Neutrophil (primary cell): Measurements from ENCODE around the gene ATP6V1A.
"Not testable (repeated sequence)": the region's sequence is repeated elsewhere in the genome, so short reads cannot be mapped to it uniquely, and the experiment has no call there.

ENCODE experiments used
- H3K27ac ChIP-seq: fragments of 200-600 bp; sonication (generic); 2 replicates; pipeline ENCODE4 v1.5.1; 2016; ENCODE audit warnings: mild to moderate bottlenecking, moderate library complexity
- H3K27me3 ChIP-seq: fragments of 200-600 bp; sonication (generic); 2 replicates; pipeline ENCODE4 v1.6.0; 2016; ENCODE audit warnings: mild to moderate bottlenecking
- H3K36me3 ChIP-seq: fragments of 200-600 bp; sonication (generic); 2 replicates; pipeline ENCODE4 v1.5.1; 2017
- H3K4me1 ChIP-seq, 2 experiments: fragments of 200-600 bp in 1 of 2; sonication (generic) in 1 of 2; 1 replicate in 1 of 2; 2 replicates in 1 of 2; pipeline versions ENCODE4 v1.5.1 to v1.6.1; 2013 to 2016; ENCODE audit warnings: low read depth in 1 of 2, low read length in 1 of 2, mild to moderate bottlenecking in 1 of 2, moderate library complexity in 1 of 2; ENCODE audit not compliant: control insufficient read depth in 1 of 2, insufficient read depth in 1 of 2
- H3K4me3 ChIP-seq, 2 experiments: fragments of 200-600 bp in 1 of 2; sonication (generic) in 1 of 2; 1 replicate in 1 of 2; 2 replicates in 1 of 2; pipeline ENCODE4 v1.5.1; 2013 to 2016; ENCODE audit warnings: low read depth in 1 of 2, low read length in 1 of 2, mild to moderate bottlenecking in 1 of 2, moderate library complexity in 1 of 2
- H3K9me3 ChIP-seq: fragments of 200-600 bp; sonication (generic); 2 replicates; pipeline ENCODE4 v1.5.1; 2016
- TF ChIP-seq, protein P1 (sequence below): fragments of 200-600 bp; sonication (generic); IDR thresholded peaks from 2 replicates; pipeline ENCODE4 v1.5.1; 2016; ENCODE audit warnings: antibody characterized with exemption

The ATP6V1A gene

DNA sequence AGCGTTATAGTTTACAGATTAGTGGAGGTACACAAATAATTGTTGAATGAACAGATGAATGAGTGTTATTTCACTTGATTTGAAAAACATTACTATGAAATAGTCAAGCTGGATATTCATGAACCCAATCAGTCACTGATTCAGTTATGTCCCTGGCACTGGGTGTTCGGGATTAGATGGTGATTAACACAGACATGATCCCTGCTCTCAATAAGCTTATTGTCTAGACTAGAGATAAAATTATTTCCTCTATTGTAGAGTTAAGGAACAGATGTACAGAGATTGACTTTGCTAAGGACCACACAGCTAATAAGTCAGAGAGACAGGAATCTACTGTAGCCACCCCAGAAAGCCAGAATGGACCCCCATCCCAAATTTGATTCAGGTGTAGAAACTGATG, 92.7 kb downstream of the ATP6V1A start:
- Histone ChIP-seq H3K4me1 (peaks cover 11 to 14% of the 10 kb centered on the region in 2 experiments), H3K36me3 (no peaks in the 10 kb centered on the region), H3K27me3 (peaks cover 10% of the 10 kb centered on the region), H3K27ac (peak overlapping the region; percentile 66), H3K9me3 (no peaks in the 10 kb centered on the region), H3K4me3 (peak overlapping the region in 1 of 2 experiments; percentile 62)
- TF ChIP-seq, protein P1, sequence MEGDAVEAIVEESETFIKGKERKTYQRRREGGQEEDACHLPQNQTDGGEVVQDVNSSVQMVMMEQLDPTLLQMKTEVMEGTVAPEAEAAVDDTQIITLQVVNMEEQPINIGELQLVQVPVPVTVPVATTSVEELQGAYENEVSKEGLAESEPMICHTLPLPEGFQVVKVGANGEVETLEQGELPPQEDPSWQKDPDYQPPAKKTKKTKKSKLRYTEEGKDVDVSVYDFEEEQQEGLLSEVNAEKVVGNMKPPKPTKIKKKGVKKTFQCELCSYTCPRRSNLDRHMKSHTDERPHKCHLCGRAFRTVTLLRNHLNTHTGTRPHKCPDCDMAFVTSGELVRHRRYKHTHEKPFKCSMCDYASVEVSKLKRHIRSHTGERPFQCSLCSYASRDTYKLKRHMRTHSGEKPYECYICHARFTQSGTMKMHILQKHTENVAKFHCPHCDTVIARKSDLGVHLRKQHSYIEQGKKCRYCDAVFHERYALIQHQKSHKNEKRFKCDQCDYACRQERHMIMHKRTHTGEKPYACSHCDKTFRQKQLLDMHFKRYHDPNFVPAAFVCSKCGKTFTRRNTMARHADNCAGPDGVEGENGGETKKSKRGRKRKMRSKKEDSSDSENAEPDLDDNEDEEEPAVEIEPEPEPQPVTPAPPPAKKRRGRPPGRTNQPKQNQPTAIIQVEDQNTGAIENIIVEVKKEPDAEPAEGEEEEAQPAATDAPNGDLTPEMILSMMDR, result no peak

DNA sequence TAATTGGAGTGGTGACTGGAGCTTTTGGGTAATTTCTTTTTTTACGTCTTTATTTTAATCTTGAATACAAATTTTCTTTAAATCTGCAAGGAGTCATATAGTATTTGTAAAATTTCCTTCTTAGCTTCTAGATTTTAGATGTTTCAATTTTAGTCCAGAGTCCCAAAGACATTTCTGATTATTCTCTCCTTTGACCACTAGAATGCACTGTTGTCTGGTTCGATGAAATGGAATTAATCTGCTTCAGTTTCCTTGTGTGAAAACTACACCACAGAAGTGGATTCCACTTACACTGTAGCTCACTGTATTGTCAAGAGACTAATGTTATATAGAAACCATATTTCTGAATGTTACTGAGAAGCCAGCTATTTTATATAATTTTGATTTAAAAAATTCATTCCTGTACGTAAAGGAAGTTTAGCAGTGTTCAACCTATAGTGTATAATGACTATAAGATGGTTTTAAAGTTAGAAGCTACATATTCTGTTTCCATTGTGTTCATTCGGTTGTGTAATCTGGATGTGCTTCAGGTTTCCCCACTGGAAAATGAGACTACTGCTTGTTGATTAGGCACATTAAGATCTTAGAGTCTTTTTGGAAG, 97.9 kb downstream of the ATP6V1A start:
- no peaks in the 10 kb centered on the region for H3K36me3 ChIP-seq
- no peak overlapping the region for H3K27ac ChIP-seq

DNA sequence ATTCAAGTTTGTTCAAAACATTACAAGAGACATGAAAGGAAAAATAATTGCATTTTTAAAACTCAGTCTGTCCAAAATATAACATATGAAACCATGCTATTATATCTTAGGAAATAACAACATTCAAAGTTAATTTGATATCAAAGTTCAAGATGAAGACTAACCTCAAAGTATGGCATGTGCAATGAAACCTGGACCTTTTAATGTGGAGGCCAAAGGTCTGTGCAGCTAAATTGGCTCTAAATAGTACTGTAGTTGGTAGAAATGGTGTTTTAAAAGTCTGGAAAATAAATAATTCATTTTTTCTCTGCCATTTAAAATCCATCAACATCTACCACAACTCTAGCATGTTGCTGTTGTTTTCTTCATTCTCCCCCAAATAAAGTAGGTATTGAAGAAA, 100.4 kb downstream of the ATP6V1A start:
- Histone ChIP-seq H3K36me3 (no peaks in the 10 kb centered on the region), H3K4me3 (no peak overlapping the region), H3K4me1 (no peaks in the 10 kb centered on the region), H3K27ac (no peak overlapping the region), H3K27me3 (no peaks in the 10 kb centered on the region), H3K9me3 (no peaks in the 10 kb centered on the region)
- TF ChIP-seq, protein P1, result no peak

More for the DNA sequence above, 97.9 kb downstream of the ATP6V1A start:
- TF ChIP-seq, protein P1, result no peak
- H3K9me3 ChIP-seq, result no peaks in the 10 kb centered on the region
- no peaks in the 10 kb centered on the region for H3K4me1 ChIP-seq
- no peak overlapping the region for H3K4me3 ChIP-seq
- peaks cover 2% of the 10 kb centered on the region for H3K27me3 ChIP-seq

DNA sequence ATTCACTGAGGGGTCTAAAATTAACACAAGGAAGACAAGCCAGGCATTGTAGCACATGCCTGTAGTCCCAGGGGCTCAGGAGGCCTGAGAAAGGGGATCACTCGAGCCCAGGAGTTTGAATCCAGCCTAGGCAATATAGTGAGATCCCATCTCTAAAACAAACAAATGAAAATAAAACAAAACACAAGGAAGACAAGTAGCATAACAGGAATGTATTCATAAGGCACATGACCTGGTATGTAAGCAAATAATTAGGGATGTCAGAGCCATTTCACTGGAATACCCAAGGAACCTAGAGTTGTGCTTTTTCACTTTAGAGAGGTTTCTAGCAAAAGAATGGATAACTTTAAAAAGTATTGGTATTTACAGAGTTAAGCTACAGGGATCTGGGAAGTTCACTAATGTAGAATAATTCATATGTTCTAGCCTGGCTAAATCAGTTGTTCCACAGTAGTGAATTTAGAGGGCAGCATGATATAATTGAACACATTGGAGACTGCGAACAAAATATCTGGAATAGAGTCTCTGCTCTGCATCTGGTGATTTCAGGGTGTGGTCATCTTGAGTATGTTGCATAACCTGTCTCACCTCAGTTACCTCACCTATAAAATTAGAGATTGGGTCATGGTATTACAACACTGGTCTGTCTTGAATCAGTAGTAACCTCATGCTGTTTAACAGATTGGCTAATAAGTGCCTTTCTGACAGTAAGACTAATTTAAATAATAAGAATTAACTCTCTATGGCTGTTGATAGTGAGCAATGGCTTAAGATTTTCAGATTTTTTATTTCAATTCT, 101.0 kb downstream of the ATP6V1A start:
- Histone ChIP-seq H3K4me3 (no peak overlapping the region), H3K9me3 (no peaks in the 10 kb centered on the region), H3K4me1 (no peaks in the 10 kb centered on the region), H3K36me3 (no peaks in the 10 kb centered on the region), H3K27me3 (no peaks in the 10 kb centered on the region), H3K27ac (no peak overlapping the region)
- TF ChIP-seq, protein P1, result no peak

DNA sequence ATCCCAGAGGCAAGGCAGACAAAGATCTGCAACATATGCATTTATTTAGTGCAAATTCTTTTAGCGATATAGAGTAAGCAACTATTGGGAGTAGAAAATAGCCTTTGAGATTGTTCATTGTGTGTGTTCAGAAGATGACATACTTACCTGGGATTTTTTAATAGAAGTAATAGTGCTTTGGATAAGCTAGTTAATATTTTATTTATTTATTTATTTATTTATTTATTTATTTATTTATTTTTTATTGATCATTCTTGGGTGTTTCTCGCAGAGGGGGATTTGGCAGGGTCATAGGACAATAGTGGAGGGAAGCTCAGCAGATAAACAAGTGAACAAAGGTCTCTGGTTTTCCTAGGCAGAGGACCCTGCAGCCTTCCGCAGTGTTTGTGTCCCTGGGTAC, 102.2 kb downstream of the ATP6V1A start:
- not testable (repeated sequence) for H3K36me3 ChIP-seq, H3K9me3 ChIP-seq, H3K4me1 ChIP-seq, H3K4me3 ChIP-seq, H3K27ac ChIP-seq, H3K27me3 ChIP-seq

DNA sequence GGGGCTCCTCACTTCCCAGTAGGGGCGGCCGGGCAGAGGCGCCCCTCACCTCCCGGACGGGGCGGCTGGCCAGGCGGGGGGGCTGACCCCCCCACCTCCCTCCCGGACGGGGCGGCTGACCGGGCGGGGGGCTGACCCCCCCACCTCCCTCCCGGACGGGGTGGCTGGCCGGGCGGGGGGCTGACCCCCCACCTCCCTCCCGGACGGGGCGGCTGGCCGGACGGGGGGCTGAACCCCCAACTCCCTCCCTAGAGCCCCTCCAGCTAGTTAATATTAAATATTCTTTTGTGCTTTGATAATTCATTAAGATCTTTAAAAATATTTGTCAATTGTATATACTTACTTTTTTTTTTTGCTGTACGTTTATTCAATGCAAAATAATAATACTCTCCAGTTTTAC, 103.0 kb downstream of the ATP6V1A start:
- H3K36me3 ChIP-seq, H3K27me3 ChIP-seq, H3K9me3 ChIP-seq, H3K4me3 ChIP-seq, H3K4me1 ChIP-seq, H3K27ac ChIP-seq: not testable (repeated sequence)

DNA sequence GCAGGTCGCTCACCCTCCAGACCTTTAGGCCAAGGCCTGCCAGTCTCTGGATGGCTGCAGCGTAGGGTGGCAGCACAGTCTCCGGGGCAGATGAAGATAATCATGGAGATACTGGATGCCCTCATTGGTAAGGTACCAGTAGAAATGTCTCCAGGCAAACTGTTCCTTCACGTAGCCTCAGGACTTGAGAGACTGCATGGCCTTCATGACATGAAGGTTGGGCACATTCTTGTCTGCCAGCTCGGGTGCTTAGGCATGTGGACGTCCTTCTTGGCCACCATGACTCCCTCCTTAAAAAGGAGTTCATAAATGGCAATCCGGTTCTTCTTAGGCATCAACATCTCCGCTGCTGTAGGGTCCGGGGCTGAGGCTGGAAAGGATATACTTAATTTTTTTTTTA, 103.6 kb downstream of the ATP6V1A start:
- H3K4me3 ChIP-seq, H3K27ac ChIP-seq, H3K4me1 ChIP-seq, H3K27me3 ChIP-seq, H3K36me3 ChIP-seq, H3K9me3 ChIP-seq: not testable (repeated sequence)
